ENCODE measurements around the gene FGF18. TPM values are rescaled to one million over a fixed set of nuclear protein-coding genes. Genes with fewer than 3 reads are reported as not detected.

Gene FGF18
- total RNA-seq, 1 experiment from 2014 or later: 0.52 TPM

DNA sequence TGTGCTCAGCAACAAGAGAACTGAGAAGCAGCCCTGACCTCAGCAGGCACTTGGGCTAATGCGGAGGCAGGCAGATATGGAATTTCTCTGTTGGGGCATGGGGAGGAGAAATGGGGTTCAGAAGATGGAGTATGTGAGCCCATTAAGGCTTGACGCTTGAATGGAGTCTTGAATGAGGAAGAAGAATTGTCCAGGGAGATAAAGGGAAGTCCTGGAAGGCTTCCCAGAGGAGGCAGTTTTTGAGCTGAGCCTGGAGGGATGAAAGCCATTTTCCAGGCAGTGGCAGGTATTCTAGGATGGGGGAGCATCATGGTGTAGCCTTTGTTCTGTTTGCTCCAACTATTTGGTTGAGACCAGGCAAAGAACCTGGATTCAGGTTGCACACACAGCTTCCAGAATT lies 34.5 kb downstream of the FGF18 start:
- ChIA-PET POLR2A (ENCODE audit: unreplicated experiment) (no interaction called here), CTCF (no interaction called here)
- H3K9me2 ChIP-seq (ENCODE audit: insufficient read depth): no peaks in the 10 kb centered on the region
- BruUV-seq (replicated peaks): no TSS peak
- no peaks in the 10 kb centered on the region for H3F3A ChIP-seq (ENCODE audit: insufficient read depth, low read depth)
- no peaks in the 10 kb centered on the region for H3K9me3 ChIP-seq (ENCODE audit: insufficient read depth, low read depth)
- no peak overlapping the region for H3K27ac ChIP-seq
- intact Hi-C loops (cut with micrococcal nuclease; ENCODE audit: unreplicated experiment): no loop called here
- H3K36me3 ChIP-seq (ENCODE audit: low read depth): no peaks in the 10 kb centered on the region
- H3K27me3 ChIP-seq (ENCODE audit: insufficient read depth, low read depth): no peaks in the 10 kb centered on the region
- H3K4me1 ChIP-seq (replicated peaks; ENCODE audit: insufficient read depth): no peaks in the 10 kb centered on the region
- no peak for DNase-seq
- H2AFZ ChIP-seq: no peak overlapping the region
- H4K20me1 ChIP-seq (ENCODE audit: insufficient read depth): no peaks in the 10 kb centered on the region
- H3K79me2 ChIP-seq (ENCODE audit: low read depth): no peaks in the 10 kb centered on the region
- H3K4me2 ChIP-seq: no peak overlapping the region
- TF ChIP-seq, protein P1, sequence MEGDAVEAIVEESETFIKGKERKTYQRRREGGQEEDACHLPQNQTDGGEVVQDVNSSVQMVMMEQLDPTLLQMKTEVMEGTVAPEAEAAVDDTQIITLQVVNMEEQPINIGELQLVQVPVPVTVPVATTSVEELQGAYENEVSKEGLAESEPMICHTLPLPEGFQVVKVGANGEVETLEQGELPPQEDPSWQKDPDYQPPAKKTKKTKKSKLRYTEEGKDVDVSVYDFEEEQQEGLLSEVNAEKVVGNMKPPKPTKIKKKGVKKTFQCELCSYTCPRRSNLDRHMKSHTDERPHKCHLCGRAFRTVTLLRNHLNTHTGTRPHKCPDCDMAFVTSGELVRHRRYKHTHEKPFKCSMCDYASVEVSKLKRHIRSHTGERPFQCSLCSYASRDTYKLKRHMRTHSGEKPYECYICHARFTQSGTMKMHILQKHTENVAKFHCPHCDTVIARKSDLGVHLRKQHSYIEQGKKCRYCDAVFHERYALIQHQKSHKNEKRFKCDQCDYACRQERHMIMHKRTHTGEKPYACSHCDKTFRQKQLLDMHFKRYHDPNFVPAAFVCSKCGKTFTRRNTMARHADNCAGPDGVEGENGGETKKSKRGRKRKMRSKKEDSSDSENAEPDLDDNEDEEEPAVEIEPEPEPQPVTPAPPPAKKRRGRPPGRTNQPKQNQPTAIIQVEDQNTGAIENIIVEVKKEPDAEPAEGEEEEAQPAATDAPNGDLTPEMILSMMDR (conservative IDR thresholded peaks at IDR 0.05): no peak
- no peak for TF ChIP-seq EZH2 (IDR thresholded peaks at IDR 0.05; ENCODE audit: low read depth)
- no peak overlapping the region for H3K4me3 ChIP-seq

DNA sequence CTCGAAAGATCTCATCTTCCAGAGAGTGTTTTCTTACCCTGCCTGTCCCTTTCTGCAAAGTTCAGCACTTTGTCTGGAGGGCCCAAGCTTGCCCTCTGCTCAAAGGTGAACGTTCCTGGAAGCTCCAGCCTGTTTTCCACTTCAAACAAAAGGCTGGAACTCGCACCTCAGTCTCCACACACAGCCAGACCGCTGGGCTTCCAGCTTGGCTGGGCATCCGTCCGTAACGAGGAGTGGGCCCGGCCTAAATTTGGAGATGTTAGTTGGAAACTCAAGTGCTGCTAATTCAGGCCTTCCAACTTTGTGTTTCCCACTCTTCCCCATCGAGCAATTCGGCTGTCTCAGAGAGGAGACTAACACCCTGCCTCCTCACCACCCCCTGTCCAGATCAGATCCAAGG lies 35.1 kb downstream of the FGF18 start:
- no peak overlapping the region for H2AFZ ChIP-seq
- CTCF ChIA-PET: no interaction called here

DNA sequence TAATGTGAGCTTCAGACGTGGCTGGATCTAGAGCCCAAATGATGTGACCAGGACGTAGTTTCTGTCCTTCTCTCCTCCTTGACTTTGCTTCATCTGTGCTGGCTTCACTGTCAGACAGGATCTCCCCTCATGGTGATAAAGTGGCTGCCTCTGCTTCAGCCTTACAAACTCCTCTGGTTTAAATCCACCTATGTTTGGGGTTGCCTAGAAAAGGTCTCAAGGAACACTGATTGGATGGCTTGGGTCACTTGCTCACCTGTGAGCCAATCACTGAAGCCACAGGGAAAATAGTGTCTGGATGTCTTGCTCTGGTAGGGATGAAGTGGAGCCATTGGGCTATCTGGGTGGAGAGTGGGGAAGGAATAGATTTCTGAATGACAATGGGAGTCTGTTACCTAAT lies 36.1 kb downstream of the FGF18 start:
- Histone ChIP-seq H3K36me3 (ENCODE audit: low read depth) (no peaks in the 10 kb centered on the region), H3K27me3 (ENCODE audit: insufficient read depth, low read depth) (no peaks in the 10 kb centered on the region), H3K9me2 (ENCODE audit: insufficient read depth) (no peaks in the 10 kb centered on the region), H3K4me3 (no peak overlapping the region), H3K9me3 (ENCODE audit: insufficient read depth, low read depth) (no peaks in the 10 kb centered on the region), H2AFZ (no peak overlapping the region), H3F3A (ENCODE audit: insufficient read depth, low read depth) (no peaks in the 10 kb centered on the region), H3K27ac (no peak overlapping the region), H3K4me2 (no peak overlapping the region), H3K4me1 (replicated peaks; ENCODE audit: insufficient read depth) (no peaks in the 10 kb centered on the region), H3K79me2 (ENCODE audit: low read depth) (no peaks in the 10 kb centered on the region), H4K20me1 (ENCODE audit: insufficient read depth) (no peaks in the 10 kb centered on the region)
- BruUV-seq (replicated peaks): no TSS peak
- TF ChIP-seq EZH2 (IDR thresholded peaks at IDR 0.05; ENCODE audit: low read depth): no peak
- TF ChIP-seq, protein P1 (conservative IDR thresholded peaks at IDR 0.05): no peak
- ChIA-PET CTCF (no interaction called here), POLR2A (ENCODE audit: unreplicated experiment) (no interaction called here)
- DNase-seq: no peak
- intact Hi-C loops (cut with micrococcal nuclease; ENCODE audit: unreplicated experiment): no loop called here

More for the DNA sequence above, 35.1 kb downstream of the FGF18 start:
- Histone ChIP-seq H3K79me2 (ENCODE audit: low read depth) (no peaks in the 10 kb centered on the region), H3K4me3 (no peak overlapping the region), H3K27me3 (ENCODE audit: insufficient read depth, low read depth) (no peaks in the 10 kb centered on the region), H4K20me1 (ENCODE audit: insufficient read depth) (no peaks in the 10 kb centered on the region), H3K36me3 (ENCODE audit: low read depth) (no peaks in the 10 kb centered on the region), H3K9me3 (ENCODE audit: insufficient read depth, low read depth) (no peaks in the 10 kb centered on the region), H3F3A (ENCODE audit: insufficient read depth, low read depth) (no peaks in the 10 kb centered on the region), H3K4me2 (no peak overlapping the region), H3K9me2 (ENCODE audit: insufficient read depth) (no peaks in the 10 kb centered on the region), H3K4me1 (replicated peaks; ENCODE audit: insufficient read depth) (no peaks in the 10 kb centered on the region), H3K27ac (no peak overlapping the region)
- intact Hi-C loops (cut with micrococcal nuclease; ENCODE audit: unreplicated experiment): no loop called here
- no TSS peak for BruUV-seq (replicated peaks)
- DNase-seq: no peak
- POLR2A ChIA-PET (ENCODE audit: unreplicated experiment): no interaction called here
- TF ChIP-seq, protein P1 (conservative IDR thresholded peaks at IDR 0.05): no peak
- no peak for TF ChIP-seq EZH2 (IDR thresholded peaks at IDR 0.05; ENCODE audit: low read depth)
